ENCODE data around the gene FNDC3B. TPM values are rescaled to one million over a fixed set of nuclear protein-coding genes. Genes with fewer than 3 reads are reported as not detected.

The FNDC3B gene
- total RNA-seq, 1 donor from 2014 or later = 204 TPM

- H3K27me3 Mint-ChIP-seq (ENCODE audit: unreplicated experiment) = peaks cover 7% of the 10 kb centered on the region
- no peak overlapping the region for H3K27ac Mint-ChIP-seq (ENCODE audit: unreplicated experiment)
- H3K36me3 Mint-ChIP-seq (ENCODE audit: low read depth, unreplicated experiment) = peaks cover 34% of the 10 kb centered on the region
- TF ChIP-seq, protein P1, sequence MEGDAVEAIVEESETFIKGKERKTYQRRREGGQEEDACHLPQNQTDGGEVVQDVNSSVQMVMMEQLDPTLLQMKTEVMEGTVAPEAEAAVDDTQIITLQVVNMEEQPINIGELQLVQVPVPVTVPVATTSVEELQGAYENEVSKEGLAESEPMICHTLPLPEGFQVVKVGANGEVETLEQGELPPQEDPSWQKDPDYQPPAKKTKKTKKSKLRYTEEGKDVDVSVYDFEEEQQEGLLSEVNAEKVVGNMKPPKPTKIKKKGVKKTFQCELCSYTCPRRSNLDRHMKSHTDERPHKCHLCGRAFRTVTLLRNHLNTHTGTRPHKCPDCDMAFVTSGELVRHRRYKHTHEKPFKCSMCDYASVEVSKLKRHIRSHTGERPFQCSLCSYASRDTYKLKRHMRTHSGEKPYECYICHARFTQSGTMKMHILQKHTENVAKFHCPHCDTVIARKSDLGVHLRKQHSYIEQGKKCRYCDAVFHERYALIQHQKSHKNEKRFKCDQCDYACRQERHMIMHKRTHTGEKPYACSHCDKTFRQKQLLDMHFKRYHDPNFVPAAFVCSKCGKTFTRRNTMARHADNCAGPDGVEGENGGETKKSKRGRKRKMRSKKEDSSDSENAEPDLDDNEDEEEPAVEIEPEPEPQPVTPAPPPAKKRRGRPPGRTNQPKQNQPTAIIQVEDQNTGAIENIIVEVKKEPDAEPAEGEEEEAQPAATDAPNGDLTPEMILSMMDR (IDR thresholded peaks at IDR 0.05; ENCODE audit: unreplicated experiment) = no peak
- peak overlapping the region; percentile 60 for H3K4me3 Mint-ChIP-seq (ENCODE audit: unreplicated experiment)
- H3K9me3 Mint-ChIP-seq (ENCODE audit: unreplicated experiment) = no peaks in the 10 kb centered on the region
- DNase-seq (ENCODE audit: low spot score) = no peak
- H3K4me1 Mint-ChIP-seq (ENCODE audit: unreplicated experiment) = peaks cover 22% of the 10 kb centered on the region
These were observed 303.7 kb downstream of the FNDC3B start for GRCh38 chr3:172343117-172343516.

- Mint-ChIP-seq H3K27ac (ENCODE audit: unreplicated experiment) (no peak overlapping the region), H3K27me3 (ENCODE audit: unreplicated experiment) (peaks cover 7% of the 10 kb centered on the region), H3K4me3 (ENCODE audit: unreplicated experiment) (no peak overlapping the region), H3K4me1 (ENCODE audit: unreplicated experiment) (peaks cover 22% of the 10 kb centered on the region), H3K36me3 (ENCODE audit: low read depth, unreplicated experiment) (peaks cover 38% of the 10 kb centered on the region), H3K9me3 (ENCODE audit: unreplicated experiment) (no peaks in the 10 kb centered on the region)
- DNase-seq (ENCODE audit: low spot score) = no peak
- TF ChIP-seq, protein P1 (IDR thresholded peaks at IDR 0.05; ENCODE audit: unreplicated experiment) = no peak
These were observed 304.6 kb downstream of the FNDC3B start for GRCh38 chr3:172343979-172344378.

- H3K27ac Mint-ChIP-seq (ENCODE audit: unreplicated experiment) = no peak overlapping the region
- H3K27me3 Mint-ChIP-seq (ENCODE audit: unreplicated experiment) = peaks cover 2% of the 10 kb centered on the region
- no peak for DNase-seq (ENCODE audit: low spot score)
- H3K36me3 Mint-ChIP-seq (ENCODE audit: low read depth, unreplicated experiment) = peaks cover 32% of the 10 kb centered on the region
- peaks cover 19% of the 10 kb centered on the region for H3K4me1 Mint-ChIP-seq (ENCODE audit: unreplicated experiment)
- TF ChIP-seq, protein P1 (IDR thresholded peaks at IDR 0.05; ENCODE audit: unreplicated experiment) = no peak
- H3K4me3 Mint-ChIP-seq (ENCODE audit: unreplicated experiment) = no peak overlapping the region
- H3K9me3 Mint-ChIP-seq (ENCODE audit: unreplicated experiment) = no peaks in the 10 kb centered on the region
These were observed 306.8 kb downstream of the FNDC3B start for GRCh38 chr3:172346161-172346560.

DNA sequence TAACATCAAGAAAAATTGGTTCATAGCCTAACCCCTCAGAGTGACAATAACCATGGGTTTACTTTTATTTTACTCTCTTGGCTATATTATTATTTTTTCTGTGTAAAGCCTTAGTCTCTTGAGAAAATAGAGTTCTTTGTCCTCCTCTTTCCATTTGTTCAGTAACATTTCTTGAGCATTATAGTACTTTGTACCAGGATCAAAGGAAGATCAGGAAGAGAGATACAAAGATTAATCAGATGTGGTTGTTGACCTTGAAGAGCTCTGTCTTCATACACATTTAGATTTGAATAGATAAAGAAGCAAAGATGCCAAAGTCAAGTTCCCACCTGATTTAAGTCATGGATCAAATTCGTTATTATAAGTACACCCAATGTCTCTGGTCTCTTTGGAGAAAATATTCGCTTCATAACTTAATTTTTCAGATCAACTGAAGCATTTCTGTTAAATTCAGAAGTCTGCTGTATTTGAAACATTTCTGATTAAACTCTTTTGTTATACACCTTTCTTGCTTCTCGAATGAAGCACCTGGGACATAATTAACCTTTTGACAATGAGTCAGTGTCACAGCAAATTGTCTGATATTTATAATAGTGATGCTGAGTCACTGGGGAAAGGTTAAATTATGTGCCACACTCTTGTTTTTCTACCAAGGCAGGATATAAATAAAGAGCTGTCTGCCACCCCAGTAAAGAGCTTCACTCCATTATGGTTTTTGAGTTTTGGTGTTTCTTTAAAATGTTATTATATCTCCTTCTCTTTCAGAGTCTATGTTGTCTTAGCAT lies 308.7 kb downstream of the FNDC3B start:
- Mint-ChIP-seq H3K27me3 (ENCODE audit: unreplicated experiment) (peaks cover 9% of the 10 kb centered on the region), H3K9me3 (ENCODE audit: unreplicated experiment) (no peaks in the 10 kb centered on the region), H3K27ac (ENCODE audit: unreplicated experiment) (no peak overlapping the region), H3K4me3 (ENCODE audit: unreplicated experiment) (no peak overlapping the region), H3K4me1 (ENCODE audit: unreplicated experiment) (peaks cover 4% of the 10 kb centered on the region), H3K36me3 (ENCODE audit: low read depth, unreplicated experiment) (peaks cover 33% of the 10 kb centered on the region)
- no peak for DNase-seq (ENCODE audit: low spot score)
- TF ChIP-seq, protein P1 (IDR thresholded peaks at IDR 0.05; ENCODE audit: unreplicated experiment) = no peak

- Mint-ChIP-seq H3K4me1 (ENCODE audit: unreplicated experiment) (no peaks in the 10 kb centered on the region), H3K4me3 (ENCODE audit: unreplicated experiment) (peak overlapping the region; percentile 6), H3K36me3 (ENCODE audit: low read depth, unreplicated experiment) (peaks cover 37% of the 10 kb centered on the region), H3K9me3 (ENCODE audit: unreplicated experiment) (no peaks in the 10 kb centered on the region), H3K27ac (ENCODE audit: unreplicated experiment) (no peak overlapping the region), H3K27me3 (ENCODE audit: unreplicated experiment) (peaks cover 8% of the 10 kb centered on the region)
- no peak for DNase-seq (ENCODE audit: low spot score)
- TF ChIP-seq, protein P1 (IDR thresholded peaks at IDR 0.05; ENCODE audit: unreplicated experiment) = no peak
These were observed 312.6 kb downstream of the FNDC3B start for GRCh38 chr3:172351895-172352466.

Measured in endothelial cell (in vitro differentiated cells).